GM13976 (cell line): Measurements from ENCODE around the gene HIRIP3.
"Not testable (repeated sequence)": the region's sequence is repeated elsewhere in the genome, so short reads cannot be mapped to it uniquely, and the experiment has no call there.

Source experiments
- DNase-seq: peaks from one replicate; pipeline ENCODE4 v3.0.0; 2012; ENCODE audit warnings: low spot score
- in situ Hi-C: fragments of 300-500 bp; cut with MboI; formaldehyde crosslinking; loops from one replicate; pipeline ENCODE4 v1.12.0; 2022; ENCODE audit warnings: low sequenced_read_pairs, mixed read lengths, inconsistent platforms; ENCODE audit not compliant: unreplicated experiment
- TF ChIP-seq, protein P1 (sequence below): IDR thresholded peaks from 2 replicates; pipeline ENCODE4 v1.5.1; 2012; ENCODE audit warnings: borderline replicate concordance, mild to moderate bottlenecking; ENCODE audit not compliant: insufficient read depth; ENCODE audit errors: extremely low read depth, missing control alignments, control extremely low read depth

Gene HIRIP3

GRCh38 chr16:30025574-30025973, 30.2 kb upstream of the HIRIP3 start:
- in situ Hi-C loops: no loop called here
- TF ChIP-seq, protein P1, sequence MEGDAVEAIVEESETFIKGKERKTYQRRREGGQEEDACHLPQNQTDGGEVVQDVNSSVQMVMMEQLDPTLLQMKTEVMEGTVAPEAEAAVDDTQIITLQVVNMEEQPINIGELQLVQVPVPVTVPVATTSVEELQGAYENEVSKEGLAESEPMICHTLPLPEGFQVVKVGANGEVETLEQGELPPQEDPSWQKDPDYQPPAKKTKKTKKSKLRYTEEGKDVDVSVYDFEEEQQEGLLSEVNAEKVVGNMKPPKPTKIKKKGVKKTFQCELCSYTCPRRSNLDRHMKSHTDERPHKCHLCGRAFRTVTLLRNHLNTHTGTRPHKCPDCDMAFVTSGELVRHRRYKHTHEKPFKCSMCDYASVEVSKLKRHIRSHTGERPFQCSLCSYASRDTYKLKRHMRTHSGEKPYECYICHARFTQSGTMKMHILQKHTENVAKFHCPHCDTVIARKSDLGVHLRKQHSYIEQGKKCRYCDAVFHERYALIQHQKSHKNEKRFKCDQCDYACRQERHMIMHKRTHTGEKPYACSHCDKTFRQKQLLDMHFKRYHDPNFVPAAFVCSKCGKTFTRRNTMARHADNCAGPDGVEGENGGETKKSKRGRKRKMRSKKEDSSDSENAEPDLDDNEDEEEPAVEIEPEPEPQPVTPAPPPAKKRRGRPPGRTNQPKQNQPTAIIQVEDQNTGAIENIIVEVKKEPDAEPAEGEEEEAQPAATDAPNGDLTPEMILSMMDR: no peak
- DNase-seq: no peak

GRCh38 chr16:30025156-30025555, 29.7 kb upstream of the HIRIP3 start:
- TF ChIP-seq, protein P1: no peak
- in situ Hi-C loops: no loop called here
- DNase-seq: no peak

DNA sequence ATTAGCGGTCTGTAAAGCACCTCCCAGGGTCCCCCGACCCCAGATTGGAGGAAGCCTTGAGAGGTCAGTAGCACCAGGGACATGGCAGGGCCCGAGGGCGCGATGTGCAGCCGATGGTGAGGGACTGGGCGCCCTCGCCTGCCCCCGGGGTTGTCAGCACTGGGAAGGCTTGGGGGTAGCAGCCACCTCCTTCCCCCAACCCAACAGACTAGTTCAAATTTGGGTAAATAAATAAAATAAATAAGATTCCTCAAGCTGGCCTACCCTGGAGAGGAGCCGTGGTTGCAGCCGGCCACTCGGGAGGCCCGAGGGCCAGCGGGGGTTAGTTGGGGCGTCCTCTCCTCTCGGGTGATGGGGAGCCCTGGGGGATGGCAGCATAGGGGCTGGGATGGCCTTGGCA, 29.0 kb upstream of the HIRIP3 start:
- TF ChIP-seq, protein P1: no peak
- in situ Hi-C loops: loop anchor here (25.0 kb wide), 1 partner anchor 337 kb away; the partner anchor contains the start of gene QPRT
- DNase-seq: no peak

- in situ Hi-C loops: loop anchor here (25.0 kb wide), 1 partner anchor 336 kb away; the partner anchor contains the start of gene QPRT
- DNase-seq: no peak
- TF ChIP-seq, protein P1: no peak
Measured at GRCh38 chr16:30023586-30023985, 28.2 kb upstream of the HIRIP3 start.

- DNase-seq: no peak
- in situ Hi-C loops: loop anchor here (25.0 kb wide), 1 partner anchor 336 kb away; the partner anchor contains the start of gene QPRT
- TF ChIP-seq, protein P1: no peak
Measured at GRCh38 chr16:30022887-30023286, 27.5 kb upstream of the HIRIP3 start, which contains the start of gene C16orf92. C16orf92 (plus strand) TSS chr16:30023198; CDS start chr16:30023341, 143 bp downstream.

- DNase-seq: no peak
- in situ Hi-C loops: loop anchor here (25.0 kb wide), 1 partner anchor 331 kb away; the partner anchor contains the start of gene QPRT
- TF ChIP-seq, protein P1: no peak
Measured at GRCh38 chr16:30018731-30019158, 23.3 kb upstream of the HIRIP3 start.

DNA sequence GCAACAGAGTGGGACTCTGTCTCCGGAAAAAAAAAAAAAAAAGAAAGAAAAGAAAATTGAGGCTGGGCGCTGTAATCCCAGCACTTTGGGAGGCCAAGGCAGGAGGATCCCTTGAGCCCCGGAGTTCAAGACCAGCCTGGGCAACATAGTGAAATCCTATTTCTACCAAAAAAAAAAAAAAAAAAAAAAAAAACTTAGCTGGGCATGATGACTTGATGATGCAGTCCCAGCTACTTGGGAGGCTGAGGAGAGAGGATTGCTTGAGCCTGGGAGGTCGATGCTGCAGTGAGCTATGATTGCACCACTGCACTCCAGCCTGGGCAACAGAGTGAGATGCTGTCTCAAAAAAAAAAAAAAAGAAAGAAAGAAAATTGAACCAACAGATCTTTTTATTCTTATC, 22.5 kb upstream of the HIRIP3 start:
- not testable (repeated sequence) for DNase-seq
- in situ Hi-C loops: loop anchor here (25.0 kb wide), 1 partner anchor 331 kb away; the partner anchor contains the start of gene QPRT
